Suprapubic skin (tissue), 3 donors: Measurements from ENCODE around the gene TPCN2.

Experiments used
- CTCF ChIP-seq, 2 donors: fragments of 200-600 bp in 1 of 2; fragments of 450-650 bp in 1 of 2; sonication (generic) in 1 of 2; IDR thresholded peaks; one replicate each; pipeline ENCODE4 v1.5.1; 2016 to 2019; ENCODE audit warnings: antibody characterized with exemption in 2 of 2, mild to moderate bottlenecking in 1 of 2, moderate library complexity in 1 of 2
- EP300 ChIP-seq: sonication (generic); formaldehyde crosslinking; IDR thresholded peaks from one replicate; pipeline ENCODE4 v1.6.1; 2017; ENCODE audit warnings: antibody characterized with exemption
- POLR2A ChIP-seq, 2 donors: fragments of 450-650 bp; IDR thresholded peaks; one replicate each; pipeline ENCODE4 v1.6.1; 2017; ENCODE audit warnings: antibody characterized with exemption in 2 of 2, mild to moderate bottlenecking in 2 of 2, moderate library complexity in 2 of 2

- TF ChIP-seq POLR2A (IDR thresholded peaks at IDR 0.05) (no peak), CTCF (IDR thresholded peaks at IDR 0.05) (no peak), EP300 (no peak)
These were observed 71.6 kb downstream of the TPCN2 start for GRCh38 chr11:69120096-69120875.
